ENCODE measurements around the gene ZNF217. TPM values are rescaled to one million over a fixed set of nuclear protein-coding genes. Genes with fewer than 3 reads are reported as not detected.
A peak's percentile ranks its signal among the peaks of the same experiment; 100 is the strongest.

The ZNF217 gene
- total and polyA plus RNA-seq, 9 of the 15 experiments (the other 6 are each of a cell fraction or from before 2014, with no cell fraction given) = 3.0 to 41.8 (median 16.8) TPM

- no peak for TF ChIP-seq ZNF407 (IDR thresholded peaks at IDR 0.05; ENCODE audit: low read depth)
- TF ChIP-seq GATAD2A (IDR thresholded peaks at IDR 0.05) = no peak
- TF ChIP-seq E2F5 (CRISPR knock-in tag; IDR thresholded peaks at IDR 0.05) = no peak
- TF ChIP-seq NCOA1 (IDR thresholded peaks at IDR 0.05; ENCODE audit: low read depth) = no peak
- TF ChIP-seq ELF2 (CRISPR knock-in tag; IDR thresholded peaks at IDR 0.05) = no peak
- no peak for TF ChIP-seq RBM25 (IDR thresholded peaks at IDR 0.05; ENCODE audit: low read depth, low read length, severe bottlenecking)
- TF ChIP-seq HMBOX1 (IDR thresholded peaks at IDR 0.05) = peak; percentile 60; the same call in 1 of the 2 replicates
- TF ChIP-seq ZNF584 (CRISPR knock-in tag; IDR thresholded peaks at IDR 0.05; ENCODE audit: low read depth) = 0 out of 2 replicates have a peak, but pooled peaks have one; percentile 33
- TF ChIP-seq ETV6 (IDR thresholded peaks at IDR 0.05; ENCODE audit: borderline replicate concordance in 1 of 2, low read depth in 2 of 2, low read length in 1 of 2) = no peak
- no peak for TF ChIP-seq ETV6 (CRISPR knock-in tag; IDR thresholded peaks at IDR 0.05; ENCODE audit: borderline replicate concordance)
- no peak; the same call in 1 of the 2 replicates for TF ChIP-seq LEF1 (IDR thresholded peaks at IDR 0.05)
- TF ChIP-seq CSDE1 (IDR thresholded peaks at IDR 0.05) = no peak
- TF ChIP-seq XRCC3 (IDR thresholded peaks at IDR 0.05) = no peak
- TF ChIP-seq ZNF274 (IDR thresholded peaks at IDR 0.05; ENCODE audit: borderline replicate concordance, low read depth, low read length) = no peak
These were observed 13.9 kb downstream of the ZNF217 start (continued) for GRCh38 chr20:53579581-53580375.
